ENCODE results near the gene C6orf141.
"Not testable (repeated sequence)": the region's sequence is repeated elsewhere in the genome, so short reads cannot be mapped to it uniquely, and the experiment has no call there.

The C6orf141 gene

GRCh38 chr6:49576618-49577017, 26.1 kb downstream of the C6orf141 start:
- Histone ChIP-seq H3K4me1 (ENCODE audit: insufficient read depth, low read length) (no peaks in the 10 kb centered on the region), H3K9me3 (ENCODE audit: control insufficient read depth, insufficient read depth, low read length) (no peaks in the 10 kb centered on the region), H3K9ac (ENCODE audit: low read depth, low read length) (no peak overlapping the region), H3K36me3 (ENCODE audit: insufficient read depth, low read length) (no peaks in the 10 kb centered on the region)

- H3K9ac ChIP-seq (ENCODE audit: low read depth, low read length), result no peak overlapping the region
- no peaks in the 10 kb centered on the region for H3K4me1 ChIP-seq (ENCODE audit: insufficient read depth, low read length)
- H3K36me3 ChIP-seq (ENCODE audit: insufficient read depth, low read length), result no peaks in the 10 kb centered on the region
- no peaks in the 10 kb centered on the region for H3K9me3 ChIP-seq (ENCODE audit: control insufficient read depth, insufficient read depth, low read length)
Observed at GRCh38 chr6:49579649-49580048, 29.2 kb downstream of the C6orf141 start.

GRCh38 chr6:49582529-49582928, 32.1 kb downstream of the C6orf141 start:
- H3K9me3 ChIP-seq (ENCODE audit: control insufficient read depth, insufficient read depth, low read length), result no peaks in the 10 kb centered on the region
- H3K36me3 ChIP-seq (ENCODE audit: insufficient read depth, low read length), result no peaks in the 10 kb centered on the region
- H3K9ac ChIP-seq (ENCODE audit: low read depth, low read length), result no peak overlapping the region
- no peaks in the 10 kb centered on the region; the same call in 1 of the 2 replicates for H3K4me1 ChIP-seq (ENCODE audit: insufficient read depth, low read length)

- not testable (repeated sequence) for H3K36me3 ChIP-seq (ENCODE audit: insufficient read depth, low read length); H3K9me3 ChIP-seq (ENCODE audit: control insufficient read depth, insufficient read depth, low read length); H3K4me1 ChIP-seq (ENCODE audit: insufficient read depth, low read length); H3K9ac ChIP-seq (ENCODE audit: low read depth, low read length)
Observed at GRCh38 chr6:49587262-49587661, 36.8 kb downstream of the C6orf141 start.
